Measurements from ENCODE around the gene POLE3.

DNA sequence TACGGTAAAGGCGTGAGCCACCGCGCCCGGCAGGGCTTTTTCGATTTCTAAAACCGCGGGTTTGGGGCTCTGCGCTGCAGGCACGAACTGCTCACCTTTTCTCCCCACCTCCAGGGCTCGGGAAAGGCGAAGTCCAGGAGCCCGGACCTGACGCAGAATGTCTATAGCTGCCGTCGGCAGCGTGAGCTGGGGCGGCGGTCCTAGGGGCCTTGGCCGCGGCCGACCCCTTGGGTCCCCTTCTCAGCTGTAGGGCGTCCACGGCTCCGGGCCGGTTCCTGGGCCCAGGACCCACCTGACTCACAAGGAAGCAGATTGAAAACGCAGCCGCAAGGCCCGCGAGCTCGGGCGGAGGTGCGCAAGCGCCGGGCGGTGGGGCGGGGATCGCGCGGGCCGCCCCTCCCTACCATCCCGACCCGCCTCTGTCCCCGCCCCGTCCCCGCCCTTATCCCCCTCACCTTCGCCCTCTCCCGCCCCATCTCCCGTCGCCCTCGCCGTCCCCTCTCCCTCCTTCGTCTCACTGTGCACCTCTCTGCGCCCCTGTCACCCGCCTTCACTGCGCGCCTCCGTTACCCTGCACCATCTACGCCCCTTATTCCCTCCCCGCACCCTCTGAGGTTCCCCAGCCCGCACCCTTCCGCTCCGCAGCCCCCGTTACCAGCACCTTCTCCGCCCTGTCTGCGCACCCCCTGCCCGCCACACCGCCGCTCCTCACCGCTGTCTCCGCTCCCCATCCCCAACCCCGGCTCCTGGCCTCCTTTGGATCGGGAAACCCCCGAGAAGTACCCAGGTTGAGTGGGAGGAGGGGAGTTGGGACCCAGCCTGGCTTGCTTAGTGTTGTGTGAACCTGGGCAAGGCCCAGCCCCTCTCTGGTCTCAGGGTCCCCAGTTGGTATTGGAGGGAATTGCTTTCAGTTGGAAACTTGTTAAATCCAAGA lies 33.6 kb downstream of the POLE3 start, which contains the start of gene HDHD3:
- TF ChIP-seq EZH2 (IDR thresholded peaks at IDR 0.05; ENCODE audit: borderline replicate concordance, low read depth, low read length, severe bottlenecking) (no peak), CTCF (IDR thresholded peaks at IDR 0.05; ENCODE audit: extremely low read depth in 1 of 2, insufficient read depth in 1 of 2, low read depth in 1 of 2, low read length in 2 of 2) (no peak), POLR2AphosphoS5 (IDR thresholded peaks at IDR 0.05; ENCODE audit: insufficient read depth, low read depth, low read length) (peak; percentile 37), POLR2A (IDR thresholded peaks at IDR 0.05; ENCODE audit: low read depth, low read length) (peak; percentile 58), JUN (IDR thresholded peaks at IDR 0.05; ENCODE audit: borderline replicate concordance, insufficient read depth, insufficient read length, low read depth) (no peak), MYC (IDR thresholded peaks at IDR 0.05; ENCODE audit: low read depth, low read length) (no peak), GATA2 (IDR thresholded peaks at IDR 0.05; ENCODE audit: insufficient read depth, insufficient read length, low read depth, low read length) (no peak)
- TF ChIP-seq, protein P1, sequence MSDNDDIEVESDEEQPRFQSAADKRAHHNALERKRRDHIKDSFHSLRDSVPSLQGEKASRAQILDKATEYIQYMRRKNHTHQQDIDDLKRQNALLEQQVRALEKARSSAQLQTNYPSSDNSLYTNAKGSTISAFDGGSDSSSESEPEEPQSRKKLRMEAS (IDR thresholded peaks at IDR 0.05; ENCODE audit: insufficient read depth, insufficient read length) = no peak
